ENCODE results near the gene DNAH14. TPM values are rescaled to one million over a fixed set of nuclear protein-coding genes. Genes with fewer than 3 reads are reported as not detected.

Gene DNAH14
- total RNA-seq, 1 experiment from 2014 or later = 39.7 TPM

DNA sequence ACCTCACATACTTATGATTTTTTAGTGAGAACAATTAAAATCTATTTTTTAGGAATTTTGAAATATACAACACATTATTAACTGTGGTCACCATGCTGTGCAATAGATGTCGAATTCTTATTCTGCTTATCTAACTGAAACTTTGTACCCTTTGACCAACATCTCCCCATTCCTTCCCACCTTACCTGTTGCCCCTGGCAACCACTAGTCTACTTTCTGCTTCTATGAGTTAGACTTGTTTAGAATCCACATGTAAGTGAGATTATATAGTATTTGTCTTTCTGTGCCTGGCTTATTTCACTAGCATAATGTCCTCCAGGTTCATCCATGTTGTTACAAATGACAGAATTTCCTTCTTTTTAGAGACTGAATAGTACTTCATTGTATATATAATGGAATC is 330.1 kb downstream of the DNAH14 start:
- no peak overlapping the region for H3K4ac ChIP-seq (ENCODE audit: low read depth, low read length)
- H2BK20ac ChIP-seq (ENCODE audit: low read depth, low read length, poor library complexity, severe bottlenecking) = no peak overlapping the region
- H4K5ac ChIP-seq (ENCODE audit: insufficient read length, low read depth, low read length) = no peak overlapping the region
- H3K4me1 ChIP-seq (ENCODE audit: insufficient read depth, low read length) = no peaks in the 10 kb centered on the region
- no peak overlapping the region for H4K91ac ChIP-seq (ENCODE audit: insufficient read length, low read depth, low read length)
- no peak overlapping the region for H3K9ac ChIP-seq (ENCODE audit: extremely low read depth, insufficient read length, low read length)
- H2AK5ac ChIP-seq (ENCODE audit: insufficient read length, low read length) = no peak overlapping the region
- H2BK5ac ChIP-seq (ENCODE audit: insufficient read length, low read length) = no peak overlapping the region
- no peak overlapping the region for H2BK15ac ChIP-seq (ENCODE audit: low read depth, low read length)
- H3K23ac ChIP-seq (ENCODE audit: insufficient read length, low read depth, low read length) = no peak overlapping the region
- no peaks in the 10 kb centered on the region for H4K20me1 ChIP-seq (ENCODE audit: control insufficient read depth, insufficient read depth, insufficient read length)
- no peak overlapping the region for H2BK12ac ChIP-seq (ENCODE audit: insufficient read length, low read depth, low read length)
- no peak overlapping the region for H4K8ac ChIP-seq (replicated peaks; ENCODE audit: insufficient read length, low read depth, low read length)
- H3K23me2 ChIP-seq (ENCODE audit: insufficient read length, low read depth, low read length, poor library complexity, severe bottlenecking) = no peaks in the 10 kb centered on the region
- no peak overlapping the region for H2AFZ ChIP-seq (ENCODE audit: low read length)
- H3K36me3 Mint-ChIP-seq (ENCODE audit: insufficient read depth in 1 of 3, low read depth in 3 of 3) = no peaks in the 10 kb centered on the region; a peak in 1 of 7 replicates
- H3T11ph ChIP-seq (ENCODE audit: low read length) = no peak overlapping the region
- H2BK120ac ChIP-seq (ENCODE audit: low read depth, low read length, poor library complexity, severe bottlenecking) = no peak overlapping the region
- no peaks in the 10 kb centered on the region for H3K79me2 ChIP-seq (ENCODE audit: insufficient read depth, low read length)
- no peak overlapping the region for H3K4me2 ChIP-seq (ENCODE audit: insufficient read depth, insufficient read length, low read length)
- no CpG with 5 or more reads among the region's 1 CpG for WGBS (ENCODE audit: extremely low coverage, insufficient read length, low lambda C conversion rate)
- TF ChIP-seq CTCF (conservative IDR thresholded peaks at IDR 0.05) = no peak
- H3K56ac ChIP-seq (ENCODE audit: insufficient read length, low read depth, low read length) = no peak overlapping the region
- H3K27ac ChIP-seq (ENCODE audit: insufficient read length, low read depth, low read length) = no peak overlapping the region
- H3K9me3 ChIP-seq (ENCODE audit: control insufficient read depth, low read depth, low read length) = no peaks in the 10 kb centered on the region
- no peak for DNase-seq
- H3K27me3 Mint-ChIP-seq (ENCODE audit: low read depth) = no peaks in the 10 kb centered on the region; the same call in 1 of the 2 replicates
- no peaks in the 10 kb centered on the region for H3K27me3 ChIP-seq (ENCODE audit: insufficient read depth, low read length)
- peaks cover 0 to 5% of the 10 kb centered on the region in 2 experiments; a peak in 1 of 5 replicates for H3K9me3 Mint-ChIP-seq
- H3K4me3 Mint-ChIP-seq = no peak overlapping the region
- no peak overlapping the region for H3K27ac Mint-ChIP-seq
- H3K14ac ChIP-seq (ENCODE audit: insufficient read depth, low read length) = no peak overlapping the region
- no peaks in the 10 kb centered on the region for H3K79me1 ChIP-seq (ENCODE audit: insufficient read depth, low read depth, low read length, poor library complexity, severe bottlenecking)
- H3K4me1 Mint-ChIP-seq = no peaks in the 10 kb centered on the region
- no peak overlapping the region for H3K18ac ChIP-seq (ENCODE audit: insufficient read length, low read depth, low read length)
